Measurements from ENCODE around the gene CASZ1.

Gene CASZ1

GRCh38 chr1:10833630-10834557 is 37.4 kb upstream of the CASZ1 start:
- Histone ChIP-seq H3K9ac (ENCODE audit: low read length) (no peak overlapping the region), H3K36me3 (ENCODE audit: control insufficient read depth, insufficient read depth, low read length) (no peaks in the 10 kb centered on the region), H3K4me3 (ENCODE audit: low read length) (no peak overlapping the region), H3K4me1 (ENCODE audit: control insufficient read depth, insufficient read depth, low read length) (peaks cover 6% of the 10 kb centered on the region), H3K9me3 (ENCODE audit: control insufficient read depth, low read length) (no peaks in the 10 kb centered on the region), H3K27me3 (ENCODE audit: control insufficient read depth, insufficient read depth, low read length) (peaks cover 20% of the 10 kb centered on the region)

- Histone ChIP-seq H3K27me3 (ENCODE audit: control insufficient read depth, insufficient read depth, low read length) (peaks cover 16% of the 10 kb centered on the region), H3K4me1 (ENCODE audit: control insufficient read depth, insufficient read depth, low read length) (peaks cover 6% of the 10 kb centered on the region), H3K4me3 (ENCODE audit: low read length) (no peak overlapping the region), H3K36me3 (ENCODE audit: control insufficient read depth, insufficient read depth, low read length) (no peaks in the 10 kb centered on the region), H3K9me3 (ENCODE audit: control insufficient read depth, low read length) (no peaks in the 10 kb centered on the region), H3K9ac (ENCODE audit: low read length) (no peak overlapping the region)
Measured at GRCh38 chr1:10832703-10833102, 36.3 kb upstream of the CASZ1 start.

GRCh38 chr1:10830961-10831668 is 34.7 kb upstream of the CASZ1 start:
- no peak overlapping the region for H3K9ac ChIP-seq (ENCODE audit: low read length)
- H3K4me1 ChIP-seq (ENCODE audit: control insufficient read depth, insufficient read depth, low read length): peaks cover 6% of the 10 kb centered on the region
- H3K9me3 ChIP-seq (ENCODE audit: control insufficient read depth, low read length): no peaks in the 10 kb centered on the region
- no peaks in the 10 kb centered on the region for H3K36me3 ChIP-seq (ENCODE audit: control insufficient read depth, insufficient read depth, low read length)
- H3K4me3 ChIP-seq (ENCODE audit: low read length): no peak overlapping the region
- H3K27me3 ChIP-seq (ENCODE audit: control insufficient read depth, insufficient read depth, low read length): peaks cover 15% of the 10 kb centered on the region

- Histone ChIP-seq H3K4me3 (ENCODE audit: low read length) (no peak overlapping the region), H3K9ac (ENCODE audit: low read length) (no peak overlapping the region), H3K36me3 (ENCODE audit: control insufficient read depth, insufficient read depth, low read length) (no peaks in the 10 kb centered on the region), H3K9me3 (ENCODE audit: control insufficient read depth, low read length) (no peaks in the 10 kb centered on the region), H3K4me1 (ENCODE audit: control insufficient read depth, insufficient read depth, low read length) (peaks cover 9% of the 10 kb centered on the region), H3K27me3 (ENCODE audit: control insufficient read depth, insufficient read depth, low read length) (peaks cover 6% of the 10 kb centered on the region)
Measured at GRCh38 chr1:10829965-10830515, 33.6 kb upstream of the CASZ1 start.

- Histone ChIP-seq H3K9me3 (ENCODE audit: control insufficient read depth, low read length) (no peaks in the 10 kb centered on the region), H3K27me3 (ENCODE audit: control insufficient read depth, insufficient read depth, low read length) (no peaks in the 10 kb centered on the region), H3K9ac (ENCODE audit: low read length) (no peak overlapping the region), H3K4me3 (ENCODE audit: low read length) (no peak overlapping the region), H3K4me1 (ENCODE audit: control insufficient read depth, insufficient read depth, low read length) (peaks cover 14% of the 10 kb centered on the region), H3K36me3 (ENCODE audit: control insufficient read depth, insufficient read depth, low read length) (no peaks in the 10 kb centered on the region)
Measured at GRCh38 chr1:10829067-10829818, 32.8 kb upstream of the CASZ1 start.

- Histone ChIP-seq H3K27me3 (ENCODE audit: control insufficient read depth, insufficient read depth, low read length) (no peaks in the 10 kb centered on the region), H3K9me3 (ENCODE audit: control insufficient read depth, low read length) (no peaks in the 10 kb centered on the region), H3K4me3 (ENCODE audit: low read length) (no peak overlapping the region), H3K4me1 (ENCODE audit: control insufficient read depth, insufficient read depth, low read length) (peaks cover 20% of the 10 kb centered on the region), H3K36me3 (ENCODE audit: control insufficient read depth, insufficient read depth, low read length) (no peaks in the 10 kb centered on the region), H3K9ac (ENCODE audit: low read length) (no peak overlapping the region)
Measured at GRCh38 chr1:10827377-10828333, 31.2 kb upstream of the CASZ1 start.

GRCh38 chr1:10825592-10825991 is 29.1 kb upstream of the CASZ1 start:
- no peak overlapping the region for H3K9ac ChIP-seq (ENCODE audit: low read length)
- no peaks in the 10 kb centered on the region for H3K36me3 ChIP-seq (ENCODE audit: control insufficient read depth, insufficient read depth, low read length)
- H3K4me3 ChIP-seq (ENCODE audit: low read length): no peak overlapping the region
- H3K27me3 ChIP-seq (ENCODE audit: control insufficient read depth, insufficient read depth, low read length): no peaks in the 10 kb centered on the region
- no peaks in the 10 kb centered on the region for H3K9me3 ChIP-seq (ENCODE audit: control insufficient read depth, low read length)
- peaks cover 20% of the 10 kb centered on the region for H3K4me1 ChIP-seq (ENCODE audit: control insufficient read depth, insufficient read depth, low read length)

GRCh38 chr1:10824821-10825540 is 28.5 kb upstream of the CASZ1 start:
- Histone ChIP-seq H3K4me1 (ENCODE audit: control insufficient read depth, insufficient read depth, low read length) (peaks cover 21% of the 10 kb centered on the region), H3K27me3 (ENCODE audit: control insufficient read depth, insufficient read depth, low read length) (no peaks in the 10 kb centered on the region), H3K9ac (ENCODE audit: low read length) (no peak overlapping the region), H3K9me3 (ENCODE audit: control insufficient read depth, low read length) (no peaks in the 10 kb centered on the region), H3K36me3 (ENCODE audit: control insufficient read depth, insufficient read depth, low read length) (no peaks in the 10 kb centered on the region), H3K4me3 (ENCODE audit: low read length) (no peak overlapping the region)

- H3K4me3 ChIP-seq (ENCODE audit: low read length): no peak overlapping the region
- H3K36me3 ChIP-seq (ENCODE audit: control insufficient read depth, insufficient read depth, low read length): no peaks in the 10 kb centered on the region
Measured at GRCh38 chr1:10823000-10823401, 26.6 kb upstream of the CASZ1 start.

GRCh38 chr1:10821388-10821787 is 24.9 kb upstream of the CASZ1 start:
- H3K9me3 ChIP-seq (ENCODE audit: control insufficient read depth, low read length): no peaks in the 10 kb centered on the region
- H3K4me1 ChIP-seq (ENCODE audit: control insufficient read depth, insufficient read depth, low read length): peaks cover 57% of the 10 kb centered on the region
- no peak overlapping the region for H3K4me3 ChIP-seq (ENCODE audit: low read length)
- H3K9ac ChIP-seq (ENCODE audit: low read length): no peak overlapping the region
- H3K27me3 ChIP-seq (ENCODE audit: control insufficient read depth, insufficient read depth, low read length): no peaks in the 10 kb centered on the region
- no peaks in the 10 kb centered on the region for H3K36me3 ChIP-seq (ENCODE audit: control insufficient read depth, insufficient read depth, low read length)

More at GRCh38 chr1:10823000-10823401, 26.6 kb upstream of the CASZ1 start:
- Histone ChIP-seq H3K4me1 (ENCODE audit: control insufficient read depth, insufficient read depth, low read length) (peaks cover 41% of the 10 kb centered on the region), H3K27me3 (ENCODE audit: control insufficient read depth, insufficient read depth, low read length) (no peaks in the 10 kb centered on the region), H3K9ac (ENCODE audit: low read length) (no peak overlapping the region), H3K9me3 (ENCODE audit: control insufficient read depth, low read length) (no peaks in the 10 kb centered on the region)
